Measurements from ENCODE around the gene TESK2. TPM values are rescaled to one million over a fixed set of nuclear protein-coding genes. Genes with fewer than 3 reads are reported as not detected.

The TESK2 gene
- polyA plus RNA-seq, 3 donors: 3.9 to 13.1 (median 4.1) TPM

DNA sequence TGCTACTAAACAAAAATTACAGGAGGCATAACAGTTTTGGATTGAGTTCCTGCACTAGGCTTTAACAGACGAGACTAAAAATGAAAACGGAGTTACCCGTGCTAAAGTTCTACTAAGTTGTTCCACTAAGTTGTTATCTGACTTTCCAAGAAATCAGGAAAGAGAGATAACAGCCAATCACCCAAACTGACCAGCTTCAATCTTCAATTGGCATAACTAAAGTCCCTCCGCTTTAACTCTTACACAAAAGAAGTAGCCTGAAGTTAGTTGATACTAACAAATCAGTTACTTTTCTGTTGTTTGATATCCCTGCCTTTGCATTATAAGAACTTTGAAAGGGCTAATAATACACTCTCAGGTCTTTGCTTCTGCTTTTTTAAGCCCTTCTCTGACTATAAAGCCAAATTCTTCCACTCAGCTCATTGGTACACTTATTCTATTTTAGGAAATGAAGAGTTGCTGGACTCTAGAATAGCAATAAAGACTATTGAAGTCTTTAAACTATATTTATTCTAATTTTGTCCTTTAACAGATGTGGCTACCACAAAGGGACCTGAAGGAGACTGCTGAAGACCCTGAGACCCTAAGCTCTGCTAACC is 61.3 kb downstream of the TESK2 start:
- no peak for DNase-seq
- Histone ChIP-seq H3K36me3 (replicated peaks in 1 of 2; ENCODE audit: control insufficient read depth in 1 of 2, insufficient read depth in 2 of 2, low read length in 2 of 2) (no peaks in the 10 kb centered on the region), H3K27ac (ENCODE audit: low read depth in 1 of 2, low read length in 2 of 2) (no peak overlapping the region), H3K4me2 (replicated peaks; ENCODE audit: extremely low read depth, low read length, poor library complexity, severe bottlenecking) (no peak overlapping the region), H3K4me3 (replicated peaks in 1 of 3; ENCODE audit: low read depth in 2 of 3, low read length in 3 of 3) (no peak overlapping the region), H2AFZ (ENCODE audit: insufficient read depth, low read depth, low read length, poor library complexity, severe bottlenecking) (no peak overlapping the region), H3K9me3 (replicated peaks in 1 of 2; ENCODE audit: control insufficient read depth in 1 of 2, insufficient read depth in 1 of 2, low read length in 2 of 2) (no peaks in the 10 kb centered on the region), H4K20me1 (ENCODE audit: insufficient read depth, low read length) (no peaks in the 10 kb centered on the region), H3K79me2 (ENCODE audit: insufficient read depth, low read length) (no peaks in the 10 kb centered on the region), H3K27me3 (ENCODE audit: control insufficient read depth in 2 of 2, insufficient read depth in 2 of 2, low read length in 2 of 2) (no peaks in the 10 kb centered on the region), H3K4me1 (ENCODE audit: control insufficient read depth in 1 of 2, insufficient read depth in 2 of 2, low read length in 2 of 2) (peaks cover 10 to 14% of the 10 kb centered on the region in 2 donors), H3K9ac (ENCODE audit: insufficient read depth, low read length, poor library complexity, severe bottlenecking) (no peak overlapping the region)
- Mint-ChIP-seq H3K4me1 (peaks cover 14% of the 10 kb centered on the region), H3K27ac (peak overlapping the region in 1 of 7 donors; percentile 77), H3K9me3 (no peaks in the 10 kb centered on the region), H3K36me3 (peaks cover 0 to 10% of the 10 kb centered on the region in 2 donors), H3K4me3 (no peak overlapping the region), H3K27me3 (ENCODE audit: low read depth in 3 of 3) (peaks cover 0 to 5% (median 0%) of the 10 kb centered on the region in 3 donors)
- WGBS (ENCODE audit: insufficient coverage): no CpG with 5 or more reads among the region's 4 CpGs
- TF ChIP-seq, protein P1, sequence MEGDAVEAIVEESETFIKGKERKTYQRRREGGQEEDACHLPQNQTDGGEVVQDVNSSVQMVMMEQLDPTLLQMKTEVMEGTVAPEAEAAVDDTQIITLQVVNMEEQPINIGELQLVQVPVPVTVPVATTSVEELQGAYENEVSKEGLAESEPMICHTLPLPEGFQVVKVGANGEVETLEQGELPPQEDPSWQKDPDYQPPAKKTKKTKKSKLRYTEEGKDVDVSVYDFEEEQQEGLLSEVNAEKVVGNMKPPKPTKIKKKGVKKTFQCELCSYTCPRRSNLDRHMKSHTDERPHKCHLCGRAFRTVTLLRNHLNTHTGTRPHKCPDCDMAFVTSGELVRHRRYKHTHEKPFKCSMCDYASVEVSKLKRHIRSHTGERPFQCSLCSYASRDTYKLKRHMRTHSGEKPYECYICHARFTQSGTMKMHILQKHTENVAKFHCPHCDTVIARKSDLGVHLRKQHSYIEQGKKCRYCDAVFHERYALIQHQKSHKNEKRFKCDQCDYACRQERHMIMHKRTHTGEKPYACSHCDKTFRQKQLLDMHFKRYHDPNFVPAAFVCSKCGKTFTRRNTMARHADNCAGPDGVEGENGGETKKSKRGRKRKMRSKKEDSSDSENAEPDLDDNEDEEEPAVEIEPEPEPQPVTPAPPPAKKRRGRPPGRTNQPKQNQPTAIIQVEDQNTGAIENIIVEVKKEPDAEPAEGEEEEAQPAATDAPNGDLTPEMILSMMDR (IDR thresholded peaks at IDR 0.05): no peak
- intact Hi-C loops (cut with micrococcal nuclease): no loop called here

DNA sequence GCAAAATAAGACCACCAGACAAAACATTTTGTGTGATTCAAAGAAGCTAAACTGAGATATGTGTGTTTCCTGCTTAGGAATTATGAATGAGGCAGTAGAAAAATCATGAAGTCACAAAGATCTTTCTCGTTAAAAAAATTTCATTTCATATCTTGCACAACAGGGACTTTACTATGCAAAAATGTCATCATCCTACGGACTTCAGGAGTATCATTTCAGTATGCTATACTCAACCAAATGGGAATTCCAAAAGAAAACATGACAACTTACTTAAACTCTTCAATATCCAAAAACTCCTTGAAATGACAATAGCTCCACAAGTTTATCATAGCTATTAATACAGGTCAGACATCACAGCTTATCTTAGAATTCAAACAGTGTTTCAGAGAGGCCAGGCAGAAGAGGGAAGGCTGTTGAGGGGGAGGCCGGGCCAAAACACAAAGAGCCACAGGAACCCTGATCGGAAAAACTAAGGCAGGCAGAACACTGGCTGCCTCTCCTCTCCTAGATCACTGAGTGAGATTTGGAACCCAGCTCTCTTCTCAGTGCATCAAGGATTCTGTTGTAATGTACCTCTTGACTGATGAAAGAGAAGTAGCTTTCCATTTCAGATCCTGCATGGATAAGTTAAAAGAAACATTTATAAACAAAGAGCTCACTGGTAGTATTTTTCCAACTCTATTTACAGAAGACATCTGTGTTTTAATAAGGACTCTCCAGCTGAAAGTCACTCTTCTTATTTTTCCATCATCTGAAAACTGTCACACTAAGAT is 66.9 kb downstream of the TESK2 start:
- WGBS (ENCODE audit: insufficient coverage): 20% methylated on average over 2 of the region's 4 CpGs

More for the DNA sequence above, 66.9 kb downstream of the TESK2 start:
- Histone ChIP-seq H3K27me3 (ENCODE audit: control insufficient read depth in 2 of 2, insufficient read depth in 2 of 2, low read length in 2 of 2) (no peaks in the 10 kb centered on the region), H3K36me3 (replicated peaks in 1 of 2; ENCODE audit: control insufficient read depth in 1 of 2, insufficient read depth in 2 of 2, low read length in 2 of 2) (no peaks in the 10 kb centered on the region), H3K9ac (ENCODE audit: insufficient read depth, low read length, poor library complexity, severe bottlenecking) (no peak overlapping the region), H3K4me2 (replicated peaks; ENCODE audit: extremely low read depth, low read length, poor library complexity, severe bottlenecking) (no peak overlapping the region), H3K4me1 (ENCODE audit: control insufficient read depth in 1 of 2, insufficient read depth in 2 of 2, low read length in 2 of 2) (no peaks in the 10 kb centered on the region), H4K20me1 (ENCODE audit: insufficient read depth, low read length) (no peaks in the 10 kb centered on the region), H2AFZ (ENCODE audit: insufficient read depth, low read depth, low read length, poor library complexity, severe bottlenecking) (no peak overlapping the region), H3K79me2 (ENCODE audit: insufficient read depth, low read length) (no peaks in the 10 kb centered on the region), H3K4me3 (replicated peaks in 1 of 3; ENCODE audit: low read depth in 2 of 3, low read length in 3 of 3) (no peak overlapping the region), H3K27ac (ENCODE audit: low read depth in 1 of 2, low read length in 2 of 2) (peak overlapping the region in 1 of 2 donors; percentile 18), H3K9me3 (replicated peaks in 1 of 2; ENCODE audit: control insufficient read depth in 1 of 2, insufficient read depth in 1 of 2, low read length in 2 of 2) (peaks cover 0 to 5% of the 10 kb centered on the region in 2 donors)
- Mint-ChIP-seq H3K9me3 (peaks cover 3 to 8% (median 6%) of the 10 kb centered on the region in 7 donors), H3K27ac (peak overlapping the region in 2 of 7 donors; percentile 3 to 66), H3K4me3 (no peak overlapping the region), H3K4me1 (peaks cover 6% of the 10 kb centered on the region), H3K27me3 (ENCODE audit: low read depth in 3 of 3) (peaks cover 0 to 4% (median 0%) of the 10 kb centered on the region in 3 donors), H3K36me3 (peaks cover 17 to 18% of the 10 kb centered on the region in 2 donors)
- peak in 1 of 3 donors; percentile 20 for DNase-seq
- TF ChIP-seq, protein P1 (IDR thresholded peaks at IDR 0.05): no peak
- intact Hi-C loops (cut with micrococcal nuclease): no loop called here

All from CD14-positive monocyte (primary cell).